HEK293 (cell line): ENCODE data around the gene NKAPD1.

Experiments
- CTCF ChIA-PET: fragments of 350-600 bp; formaldehyde crosslinking; extraction: SDS; loops from one replicate; lab custom pipeline; 2021; ENCODE audit warnings: antibody characterized with exemption; lab: Yijun Ruan, JAX
- POLR2A ChIA-PET: fragments of 300-600 bp; formaldehyde crosslinking; extraction: SDS; loops from one replicate; lab custom pipeline; 2020; ENCODE audit warnings: antibody characterized with exemption, inconsistent platforms; lab: Yijun Ruan, JAX
- H3K27ac ChIP-seq: fragments of 200-500 bp; sonication (Bioruptor generic); 2 replicates; pipeline ENCODE4 v1.5.1; 2014; ENCODE audit warnings: low read depth, low read length, control low read depth, inconsistent platforms; ENCODE audit errors: extremely low read depth
- H3K36me3 ChIP-seq, 2 experiments: fragments of 200-500 bp in 1 of 2; sonication (Bioruptor generic) in 1 of 2; 1 replicate in 1 of 2; 2 replicates in 1 of 2; pipeline ENCODE4 v1.5.1; 2014 to 2017; ENCODE audit warnings: inconsistent platforms in 2 of 2, low read length in 2 of 2; ENCODE audit not compliant: control insufficient read depth in 2 of 2, insufficient read depth in 1 of 2
- H3K4me1 ChIP-seq: fragments of 200-500 bp; sonication (Bioruptor generic); 2 replicates; pipeline ENCODE4 v1.5.1; 2014; ENCODE audit warnings: mild to moderate bottlenecking, low read length, inconsistent platforms; ENCODE audit not compliant: control insufficient read depth, insufficient read depth
- H3K4me3 ChIP-seq: 2 replicates; pipeline ENCODE4 v1.5.1; 2011; ENCODE audit warnings: low read depth, mild to moderate bottlenecking, control low read depth, low read length, moderate library complexity
- H3K9me3 ChIP-seq: fragments of 200-500 bp; sonication (Bioruptor generic); 2 replicates; pipeline ENCODE4 v1.5.1; 2014; ENCODE audit warnings: low read depth, low read length, inconsistent platforms; ENCODE audit not compliant: control insufficient read depth, insufficient read depth
- BCL11B ChIP-seq: fragments of 450-650 bp; formaldehyde crosslinking; IDR thresholded peaks from 2 replicates; pipeline ENCODE4 v1.5.1; 2016; ENCODE audit warnings: low read depth, missing biosample characterization, missing genetic modification characterization
- FEZF1 ChIP-seq: fragments of 450-650 bp; formaldehyde crosslinking; IDR thresholded peaks from 2 replicates; pipeline ENCODE4 v1.5.1; 2016; ENCODE audit warnings: missing biosample characterization, missing genetic modification characterization
- SCRT2 ChIP-seq: fragments of 450-650 bp; formaldehyde crosslinking; IDR thresholded peaks from 2 replicates; pipeline ENCODE4 v1.5.1; 2016; ENCODE audit warnings: missing biosample characterization, missing genetic modification characterization
- SP7 ChIP-seq: fragments of 450-650 bp; formaldehyde crosslinking; IDR thresholded peaks from 2 replicates; pipeline ENCODE4 v1.5.1; 2016; ENCODE audit warnings: missing biosample characterization, missing genetic modification characterization
- ZFP37 ChIP-seq: fragments of 450-650 bp; formaldehyde crosslinking; IDR thresholded peaks from 2 replicates; pipeline ENCODE4 v1.5.1; 2016; ENCODE audit warnings: missing biosample characterization, missing genetic modification characterization
- ZFP41 ChIP-seq: fragments of 450-650 bp; formaldehyde crosslinking; IDR thresholded peaks from 2 replicates; pipeline ENCODE4 v1.5.1; 2016; ENCODE audit warnings: missing biosample characterization, missing genetic modification characterization, borderline replicate concordance
- ZNF138 ChIP-seq: fragments of 450-650 bp; formaldehyde crosslinking; IDR thresholded peaks from 2 replicates; pipeline ENCODE4 v1.5.1; 2016; ENCODE audit warnings: missing biosample characterization, missing genetic modification characterization, borderline replicate concordance
- ZNF2 ChIP-seq: fragments of 450-650 bp; formaldehyde crosslinking; IDR thresholded peaks from 2 replicates; pipeline ENCODE4 v1.5.1; 2016; ENCODE audit warnings: missing biosample characterization, missing genetic modification characterization
- ZNF266 ChIP-seq: fragments of 450-650 bp; formaldehyde crosslinking; IDR thresholded peaks from 2 replicates; pipeline ENCODE4 v1.5.1; 2016; ENCODE audit warnings: missing biosample characterization, missing genetic modification characterization, low read depth
- ZNF37A ChIP-seq: fragments of 450-650 bp; IDR thresholded peaks from 2 replicates; pipeline ENCODE4 v1.5.1; 2018; ENCODE audit warnings: missing biosample characterization, missing genetic modification characterization
- ZNF404 ChIP-seq: fragments of 450-650 bp; formaldehyde crosslinking; IDR thresholded peaks from 2 replicates; pipeline ENCODE4 v1.5.1; 2017; ENCODE audit warnings: missing biosample characterization, missing genetic modification characterization
- ZNF510 ChIP-seq: fragments of 450-650 bp; formaldehyde crosslinking; IDR thresholded peaks from 2 replicates; pipeline ENCODE4 v1.5.1; 2018; ENCODE audit warnings: mild to moderate bottlenecking, missing genetic modification characterization, missing biosample characterization; ENCODE audit not compliant: insufficient replicate concordance
- ZNF521 ChIP-seq: fragments of 450-650 bp; formaldehyde crosslinking; IDR thresholded peaks from 2 replicates; pipeline ENCODE4 v1.5.1; 2017; ENCODE audit warnings: missing biosample characterization, mild to moderate bottlenecking, missing genetic modification characterization
- ZNF544 ChIP-seq: fragments of 450-650 bp; formaldehyde crosslinking; IDR thresholded peaks from 2 replicates; pipeline ENCODE4 v1.5.0; 2017; ENCODE audit warnings: missing biosample characterization, missing genetic modification characterization
- ZNF548 ChIP-seq: fragments of 450-650 bp; formaldehyde crosslinking; IDR thresholded peaks from 2 replicates; pipeline ENCODE4 v1.5.1; 2016; ENCODE audit warnings: missing biosample characterization, missing genetic modification characterization
- ZNF558 ChIP-seq: fragments of 450-650 bp; formaldehyde crosslinking; IDR thresholded peaks from 2 replicates; pipeline ENCODE4 v1.5.1; 2016; ENCODE audit warnings: missing biosample characterization, missing genetic modification characterization
- ZNF704 ChIP-seq: fragments of 450-650 bp; formaldehyde crosslinking; IDR thresholded peaks from 2 replicates; pipeline ENCODE4 v1.5.1; 2016; ENCODE audit warnings: missing biosample characterization, missing genetic modification characterization
- ZNF707 ChIP-seq: fragments of 450-650 bp; formaldehyde crosslinking; IDR thresholded peaks from 2 replicates; pipeline ENCODE4 v1.5.1; 2016; ENCODE audit warnings: missing biosample characterization, missing genetic modification characterization
- ZNF777 ChIP-seq: fragments of 450-650 bp; formaldehyde crosslinking; IDR thresholded peaks from 2 replicates; pipeline ENCODE4 v1.5.1; 2017; ENCODE audit warnings: missing biosample characterization, missing genetic modification characterization, borderline replicate concordance
- ZNF837 ChIP-seq: fragments of 450-650 bp; formaldehyde crosslinking; IDR thresholded peaks from 2 replicates; pipeline ENCODE4 v1.5.1; 2016; ENCODE audit warnings: missing biosample characterization, missing genetic modification characterization
- TF ChIP-seq, protein P1 (sequence below): fragments of 450-650 bp; formaldehyde crosslinking; IDR thresholded peaks from 2 replicates; pipeline ENCODE4 v1.5.1; 2016; ENCODE audit warnings: missing biosample characterization, missing genetic modification characterization
- TF ChIP-seq, protein P2 (sequence below): fragments of 450-650 bp; formaldehyde crosslinking; IDR thresholded peaks from 2 replicates; pipeline ENCODE4 v1.5.1; 2016; ENCODE audit warnings: missing biosample characterization, missing genetic modification characterization
- TF ChIP-seq, protein P3 (sequence below): fragments of 450-650 bp; formaldehyde crosslinking; IDR thresholded peaks from 2 replicates; pipeline ENCODE4 v1.5.1; 2016; ENCODE audit warnings: missing biosample characterization, missing genetic modification characterization

Gene NKAPD1

GRCh38 chr11:112029460-112029859 lies 44.6 kb upstream of the NKAPD1 start:
- Histone ChIP-seq H3K27ac (no peak overlapping the region), H3K36me3 (peaks cover 17 to 64% of the 10 kb centered on the region in 2 experiments), H3K4me1 (no peaks in the 10 kb centered on the region), H3K4me3 (no peak overlapping the region), H3K9me3 (no peaks in the 10 kb centered on the region)
- CTCF ChIA-PET, result no interaction called here
- no peak for TF ChIP-seq ZFP37 (tag by site-specific recombination)
- POLR2A ChIA-PET, result no interaction called here

- ChIA-PET CTCF (no interaction called here), POLR2A (no interaction called here)
- Histone ChIP-seq H3K4me3 (no peak overlapping the region), H3K27ac (no peak overlapping the region), H3K9me3 (no peaks in the 10 kb centered on the region), H3K36me3 (peaks cover 28 to 80% of the 10 kb centered on the region in 2 experiments), H3K4me1 (no peaks in the 10 kb centered on the region)
- TF ChIP-seq, protein P1, sequence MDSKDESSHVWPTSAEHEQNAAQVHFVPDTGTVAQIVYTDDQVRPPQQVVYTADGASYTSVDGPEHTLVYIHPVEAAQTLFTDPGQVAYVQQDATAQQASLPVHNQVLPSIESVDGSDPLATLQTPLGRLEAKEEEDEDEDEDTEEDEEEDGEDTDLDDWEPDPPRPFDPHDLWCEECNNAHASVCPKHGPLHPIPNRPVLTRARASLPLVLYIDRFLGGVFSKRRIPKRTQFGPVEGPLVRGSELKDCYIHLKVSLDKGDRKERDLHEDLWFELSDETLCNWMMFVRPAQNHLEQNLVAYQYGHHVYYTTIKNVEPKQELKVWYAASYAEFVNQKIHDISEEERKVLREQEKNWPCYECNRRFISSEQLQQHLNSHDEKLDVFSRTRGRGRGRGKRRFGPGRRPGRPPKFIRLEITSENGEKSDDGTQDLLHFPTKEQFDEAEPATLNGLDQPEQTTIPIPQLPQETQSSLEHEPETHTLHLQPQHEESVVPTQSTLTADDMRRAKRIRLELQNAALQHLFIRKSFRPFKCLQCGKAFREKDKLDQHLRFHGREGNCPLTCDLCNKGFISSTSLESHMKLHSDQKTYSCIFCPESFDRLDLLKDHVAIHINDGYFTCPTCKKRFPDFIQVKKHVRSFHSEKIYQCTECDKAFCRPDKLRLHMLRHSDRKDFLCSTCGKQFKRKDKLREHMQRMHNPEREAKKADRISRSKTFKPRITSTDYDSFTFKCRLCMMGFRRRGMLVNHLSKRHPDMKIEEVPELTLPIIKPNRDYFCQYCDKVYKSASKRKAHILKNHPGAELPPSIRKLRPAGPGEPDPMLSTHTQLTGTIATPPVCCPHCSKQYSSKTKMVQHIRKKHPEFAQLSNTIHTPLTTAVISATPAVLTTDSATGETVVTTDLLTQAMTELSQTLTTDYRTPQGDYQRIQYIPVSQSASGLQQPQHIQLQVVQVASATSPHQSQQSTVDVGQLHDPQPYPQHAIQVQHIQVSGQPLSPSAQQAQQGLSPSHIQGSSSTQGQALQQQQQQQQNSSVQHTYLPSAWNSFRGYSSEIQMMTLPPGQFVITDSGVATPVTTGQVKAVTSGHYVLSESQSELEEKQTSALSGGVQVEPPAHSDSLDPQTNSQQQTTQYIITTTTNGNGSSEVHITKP (tag by site-specific recombination), result no peak
- TF ChIP-seq ZNF837 (no peak), ZNF544 (tag by site-specific recombination) (no peak), ZNF777 (no peak), ZNF548 (tag by site-specific recombination) (no peak), SP7 (tag by site-specific recombination) (no peak)
- TF ChIP-seq, protein P2, sequence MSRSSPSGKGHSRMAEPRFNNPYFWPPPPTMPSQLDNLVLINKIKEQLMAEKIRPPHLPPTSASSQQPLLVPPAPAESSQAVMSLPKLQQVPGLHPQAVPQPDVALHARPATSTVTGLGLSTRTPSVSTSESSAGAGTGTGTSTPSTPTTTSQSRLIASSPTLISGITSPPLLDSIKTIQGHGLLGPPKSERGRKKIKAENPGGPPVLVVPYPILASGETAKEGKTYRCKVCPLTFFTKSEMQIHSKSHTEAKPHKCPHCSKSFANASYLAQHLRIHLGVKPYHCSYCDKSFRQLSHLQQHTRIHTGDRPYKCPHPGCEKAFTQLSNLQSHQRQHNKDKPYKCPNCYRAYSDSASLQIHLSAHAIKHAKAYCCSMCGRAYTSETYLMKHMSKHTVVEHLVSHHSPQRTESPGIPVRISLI (tag by site-specific recombination), result no peak
Observed at GRCh38 chr11:112033902-112034301, 40.2 kb upstream of the NKAPD1 start.

DNA sequence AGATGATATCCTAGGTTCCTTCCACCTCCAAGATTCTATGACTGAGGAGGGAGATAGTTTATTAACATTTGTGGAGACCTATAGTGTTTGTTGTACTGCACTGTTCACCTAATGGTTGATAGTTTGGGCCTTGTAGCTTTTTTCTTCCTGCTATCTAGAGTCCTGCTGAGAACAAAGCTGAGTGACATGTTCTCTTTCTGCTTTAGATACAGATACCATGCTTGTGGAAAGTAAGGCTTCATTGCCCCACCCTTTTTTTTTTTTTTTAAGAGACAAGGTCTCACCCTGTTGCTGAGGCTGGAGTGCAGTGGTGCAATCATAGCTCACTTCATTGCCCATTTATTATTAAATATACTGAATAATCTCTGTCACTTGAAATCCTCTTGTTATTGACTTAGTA lies 36.6 kb upstream of the NKAPD1 start:
- H3K9me3 ChIP-seq, result no peaks in the 10 kb centered on the region
- no peak overlapping the region for H3K27ac ChIP-seq
- TF ChIP-seq ZNF404 (tag by site-specific recombination) (no peak), ZNF37A (no peak), ZNF510 (no peak), ZNF704 (no peak), ZNF266 (tag by site-specific recombination) (no peak), BCL11B (tag by site-specific recombination) (no peak), ZNF548 (tag by site-specific recombination) (no peak), SCRT2 (tag by site-specific recombination) (no peak), ZNF521 (no peak), ZNF707 (tag by site-specific recombination) (no peak), ZNF558 (tag by site-specific recombination) (no peak), ZNF138 (tag by site-specific recombination) (no peak), ZNF2 (tag by site-specific recombination) (no peak), FEZF1 (tag by site-specific recombination) (no peak), ZFP41 (tag by site-specific recombination) (no peak)
- TF ChIP-seq, protein P3, sequence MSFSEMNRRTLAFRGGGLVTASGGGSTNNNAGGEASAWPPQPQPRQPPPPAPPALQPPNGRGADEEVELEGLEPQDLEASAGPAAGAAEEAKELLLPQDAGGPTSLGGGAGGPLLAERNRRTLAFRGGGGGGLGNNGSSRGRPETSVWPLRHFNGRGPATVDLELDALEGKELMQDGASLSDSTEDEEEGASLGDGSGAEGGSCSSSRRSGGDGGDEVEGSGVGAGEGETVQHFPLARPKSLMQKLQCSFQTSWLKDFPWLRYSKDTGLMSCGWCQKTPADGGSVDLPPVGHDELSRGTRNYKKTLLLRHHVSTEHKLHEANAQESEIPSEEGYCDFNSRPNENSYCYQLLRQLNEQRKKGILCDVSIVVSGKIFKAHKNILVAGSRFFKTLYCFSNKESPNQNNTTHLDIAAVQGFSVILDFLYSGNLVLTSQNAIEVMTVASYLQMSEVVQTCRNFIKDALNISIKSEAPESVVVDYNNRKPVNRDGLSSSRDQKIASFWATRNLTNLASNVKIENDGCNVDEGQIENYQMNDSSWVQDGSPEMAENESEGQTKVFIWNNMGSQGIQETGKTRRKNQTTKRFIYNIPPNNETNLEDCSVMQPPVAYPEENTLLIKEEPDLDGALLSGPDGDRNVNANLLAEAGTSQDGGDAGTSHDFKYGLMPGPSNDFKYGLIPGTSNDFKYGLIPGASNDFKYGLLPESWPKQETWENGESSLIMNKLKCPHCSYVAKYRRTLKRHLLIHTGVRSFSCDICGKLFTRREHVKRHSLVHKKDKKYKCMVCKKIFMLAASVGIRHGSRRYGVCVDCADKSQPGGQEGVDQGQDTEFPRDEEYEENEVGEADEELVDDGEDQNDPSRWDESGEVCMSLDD (tag by site-specific recombination), result no peak
- CTCF ChIA-PET, result no interaction called here
- no peaks in the 10 kb centered on the region for H3K4me1 ChIP-seq
- POLR2A ChIA-PET, result no interaction called here
- no peak overlapping the region for H3K4me3 ChIP-seq
- peaks cover 20 to 76% of the 10 kb centered on the region in 2 experiments for H3K36me3 ChIP-seq
